OCI-LY3 (cell line): ENCODE data around the gene ADAMTS14.

Source experiments
- H2AFZ ChIP-seq: fragments of 200-600, 300-600 bp; shearing (Covaris generic); 2 replicates; pipeline ENCODE4 v1.6.0; 2014; ENCODE audit warnings: antibody characterized with exemption, low read depth, low read length
- H3K27ac ChIP-seq: fragments of 200-600, 300-600 bp; sonication (generic); 2 replicates; pipeline ENCODE4 v1.5.1; 2014; ENCODE audit warnings: mild to moderate bottlenecking, low read length, moderate library complexity, mixed read lengths
- H3K27me3 ChIP-seq: fragments of 200-600, 300-600 bp; sonication (generic); 2 replicates; pipeline ENCODE4 v1.6.1; 2014; ENCODE audit warnings: low read depth, low read length, mixed read lengths
- H3K36me3 ChIP-seq: fragments of 200-600, 300-600 bp; sonication (generic); replicated peaks from 2 replicates; pipeline ENCODE3; 2014; ENCODE audit warnings: low read depth, low read length, mixed read lengths
- H3K4me1 ChIP-seq: fragments of 300-600, 200-600 bp; sonication (generic); 2 replicates; pipeline ENCODE4 v1.6.1; 2014; ENCODE audit warnings: low read length, mixed read lengths
- H3K4me2 ChIP-seq: fragments of 200-600, 300-600 bp; sonication (generic); 2 replicates; pipeline ENCODE4 v1.6.1; 2014; ENCODE audit warnings: low read length, mixed read lengths
- H3K4me3 ChIP-seq: fragments of 300-600, 200-600 bp; sonication (generic); 2 replicates; pipeline ENCODE4 v1.5.1; 2014; ENCODE audit warnings: antibody characterized with exemption, mild to moderate bottlenecking, low read length, moderate library complexity
- H3K79me2 ChIP-seq: fragments of 300-600, 200-600 bp; shearing (Covaris generic); 2 replicates; pipeline ENCODE4 v1.6.1; 2014; ENCODE audit warnings: mild to moderate bottlenecking, low read length, mixed read lengths
- H3K9ac ChIP-seq: fragments of 300-600, 200-600 bp; shearing (Covaris generic); 2 replicates; pipeline ENCODE4 v1.6.0; 2014; ENCODE audit warnings: mild to moderate bottlenecking, low read length, moderate library complexity
- H3K9me3 ChIP-seq: fragments of 200-600, 300-600 bp; shearing (Covaris generic); 2 replicates; pipeline ENCODE4 v1.6.1; 2014; ENCODE audit warnings: low read length, mixed read lengths; ENCODE audit not compliant: insufficient read depth
- H4K20me1 ChIP-seq: fragments of 200-600, 300-600 bp; sonication (generic); 2 replicates; pipeline ENCODE4 v1.6.1; 2016; ENCODE audit warnings: low read length, mixed read lengths; ENCODE audit not compliant: insufficient read depth
- EZH2phosphoT487 ChIP-seq: fragments of 200-600 bp; shearing (Covaris generic); IDR thresholded peaks from 2 replicates; pipeline ENCODE4 v1.6.1; 2018; ENCODE audit warnings: antibody characterized with exemption, mixed run types, low read depth
- TF ChIP-seq, protein P1 (sequence below): fragments of 200-600, 300-600 bp; sonication (generic); IDR thresholded peaks from 2 replicates; pipeline ENCODE4 v1.5.1; 2014; ENCODE audit warnings: antibody characterized with exemption, low read length, low read depth

ADAMTS14 gene

GRCh38 chr10:70801854-70802253 is 129.5 kb downstream of the ADAMTS14 start:
- Histone ChIP-seq H3K4me3 (no peak overlapping the region), H3K79me2 (no peaks in the 10 kb centered on the region), H3K9me3 (no peaks in the 10 kb centered on the region), H2AFZ (no peak overlapping the region), H3K4me2 (no peak overlapping the region), H3K36me3 (no peaks in the 10 kb centered on the region), H3K27ac (no peak overlapping the region), H3K4me1 (no peaks in the 10 kb centered on the region), H4K20me1 (no peaks in the 10 kb centered on the region), H3K27me3 (no peaks in the 10 kb centered on the region), H3K9ac (no peak overlapping the region)
- TF ChIP-seq, protein P1, sequence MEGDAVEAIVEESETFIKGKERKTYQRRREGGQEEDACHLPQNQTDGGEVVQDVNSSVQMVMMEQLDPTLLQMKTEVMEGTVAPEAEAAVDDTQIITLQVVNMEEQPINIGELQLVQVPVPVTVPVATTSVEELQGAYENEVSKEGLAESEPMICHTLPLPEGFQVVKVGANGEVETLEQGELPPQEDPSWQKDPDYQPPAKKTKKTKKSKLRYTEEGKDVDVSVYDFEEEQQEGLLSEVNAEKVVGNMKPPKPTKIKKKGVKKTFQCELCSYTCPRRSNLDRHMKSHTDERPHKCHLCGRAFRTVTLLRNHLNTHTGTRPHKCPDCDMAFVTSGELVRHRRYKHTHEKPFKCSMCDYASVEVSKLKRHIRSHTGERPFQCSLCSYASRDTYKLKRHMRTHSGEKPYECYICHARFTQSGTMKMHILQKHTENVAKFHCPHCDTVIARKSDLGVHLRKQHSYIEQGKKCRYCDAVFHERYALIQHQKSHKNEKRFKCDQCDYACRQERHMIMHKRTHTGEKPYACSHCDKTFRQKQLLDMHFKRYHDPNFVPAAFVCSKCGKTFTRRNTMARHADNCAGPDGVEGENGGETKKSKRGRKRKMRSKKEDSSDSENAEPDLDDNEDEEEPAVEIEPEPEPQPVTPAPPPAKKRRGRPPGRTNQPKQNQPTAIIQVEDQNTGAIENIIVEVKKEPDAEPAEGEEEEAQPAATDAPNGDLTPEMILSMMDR, result no peak
- TF ChIP-seq EZH2phosphoT487, result no peak

GRCh38 chr10:70803775-70804420 is 131.6 kb downstream of the ADAMTS14 start:
- no peaks in the 10 kb centered on the region for H3K4me1 ChIP-seq
- H3K27ac ChIP-seq, result no peak overlapping the region
- no peak overlapping the region for H2AFZ ChIP-seq
- no peak overlapping the region for H3K4me3 ChIP-seq
- no peak for TF ChIP-seq EZH2phosphoT487
- H3K4me2 ChIP-seq, result no peak overlapping the region
- no peaks in the 10 kb centered on the region for H3K36me3 ChIP-seq
- no peaks in the 10 kb centered on the region for H4K20me1 ChIP-seq
- H3K27me3 ChIP-seq, result no peaks in the 10 kb centered on the region
- no peak overlapping the region for H3K9ac ChIP-seq
- H3K9me3 ChIP-seq, result no peaks in the 10 kb centered on the region
- H3K79me2 ChIP-seq, result no peaks in the 10 kb centered on the region

DNA sequence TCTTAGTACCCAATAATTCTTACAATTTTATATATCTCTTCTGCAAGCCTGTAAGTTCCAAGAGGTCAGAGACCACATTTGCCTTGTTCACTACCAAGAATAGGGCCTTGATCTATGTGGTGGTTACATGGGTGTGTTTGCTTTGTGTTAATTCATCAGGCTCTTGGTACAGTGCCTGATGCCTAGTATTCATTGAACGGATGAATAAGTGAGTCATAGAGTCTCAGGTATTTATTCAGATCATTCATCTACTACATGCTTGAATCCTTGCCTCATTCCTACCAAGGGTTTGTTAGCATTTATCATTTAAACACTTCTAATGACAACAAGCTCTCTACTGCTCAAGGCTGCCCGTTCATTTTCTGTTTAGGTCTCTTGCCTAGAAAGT is 132.1 kb downstream of the ADAMTS14 start:
- no peaks in the 10 kb centered on the region for H3K9me3 ChIP-seq
- no peak for TF ChIP-seq EZH2phosphoT487
- TF ChIP-seq, protein P1, result no peak
- H3K4me1 ChIP-seq, result no peaks in the 10 kb centered on the region
- H2AFZ ChIP-seq, result no peak overlapping the region
- H3K9ac ChIP-seq, result no peak overlapping the region
- H4K20me1 ChIP-seq, result no peaks in the 10 kb centered on the region
- H3K4me2 ChIP-seq, result no peak overlapping the region
- no peaks in the 10 kb centered on the region for H3K27me3 ChIP-seq
- H3K36me3 ChIP-seq, result no peaks in the 10 kb centered on the region
- H3K27ac ChIP-seq, result no peak overlapping the region
- no peak overlapping the region for H3K4me3 ChIP-seq
- H3K79me2 ChIP-seq, result no peaks in the 10 kb centered on the region

- H3K9ac ChIP-seq, result no peak overlapping the region
- H3K79me2 ChIP-seq, result no peaks in the 10 kb centered on the region
- no peaks in the 10 kb centered on the region for H3K9me3 ChIP-seq
- no peaks in the 10 kb centered on the region for H3K4me1 ChIP-seq
- no peak overlapping the region for H3K27ac ChIP-seq
- H3K36me3 ChIP-seq, result no peaks in the 10 kb centered on the region
- no peak overlapping the region for H3K4me2 ChIP-seq
- no peak overlapping the region for H3K4me3 ChIP-seq
- TF ChIP-seq, protein P1, result no peak
- no peak for TF ChIP-seq EZH2phosphoT487
- H3K27me3 ChIP-seq, result no peaks in the 10 kb centered on the region
- no peak overlapping the region for H2AFZ ChIP-seq
- H4K20me1 ChIP-seq, result no peaks in the 10 kb centered on the region
Observed at GRCh38 chr10:70805619-70806215, 133.4 kb downstream of the ADAMTS14 start.
